ENCODE measurements around the gene EZR.

The EZR gene

GRCh38 chr6:158789115-158789917, 29.9 kb downstream of the EZR start:
- TF ChIP-seq EZH2 (IDR thresholded peaks at IDR 0.05): no peak
- no peak for TF ChIP-seq FOXP2 (optimal IDR thresholded peaks at IDR 0.05; ENCODE audit: control extremely low read depth, extremely low read length, insufficient read depth)
- no peak for TF ChIP-seq POLR2AphosphoS5 (IDR thresholded peaks at IDR 0.05; ENCODE audit: borderline replicate concordance, low read depth, low read length)
- H3K4me3 ChIP-seq: no peak overlapping the region
- no peak for DNase-seq (ENCODE audit: low read depth, low spot score)
- no peak overlapping the region for H3K9ac ChIP-seq (ENCODE audit: insufficient read length)
- H3K27ac ChIP-seq: no peak overlapping the region
- no peaks in the 10 kb centered on the region for H3K9me3 ChIP-seq (ENCODE audit: low read depth, low read length)
- H3K36me3 ChIP-seq (ENCODE audit: insufficient read depth, low read length): peaks cover 43% of the 10 kb centered on the region

GRCh38 chr6:158787395-158787794, 31.8 kb downstream of the EZR start:
- TF ChIP-seq POLR2AphosphoS5 (IDR thresholded peaks at IDR 0.05; ENCODE audit: borderline replicate concordance, low read depth, low read length) (no peak), EZH2 (IDR thresholded peaks at IDR 0.05) (no peak), FOXP2 (optimal IDR thresholded peaks at IDR 0.05; ENCODE audit: control extremely low read depth, extremely low read length, insufficient read depth) (no peak)
- Histone ChIP-seq H3K4me3 (no peak overlapping the region), H3K27ac (no peak overlapping the region), H3K9me3 (ENCODE audit: low read depth, low read length) (no peaks in the 10 kb centered on the region), H3K9ac (ENCODE audit: insufficient read length) (no peak overlapping the region), H3K36me3 (ENCODE audit: insufficient read depth, low read length) (peaks cover 62% of the 10 kb centered on the region)
- DNase-seq (ENCODE audit: low read depth, low spot score): no peak

GRCh38 chr6:158786645-158787304, 32.4 kb downstream of the EZR start:
- Histone ChIP-seq H3K27ac (no peak overlapping the region), H3K9ac (ENCODE audit: insufficient read length) (no peak overlapping the region), H3K4me3 (no peak overlapping the region), H3K9me3 (ENCODE audit: low read depth, low read length) (no peaks in the 10 kb centered on the region), H3K36me3 (ENCODE audit: insufficient read depth, low read length) (peaks cover 68% of the 10 kb centered on the region)
- no peak for DNase-seq (ENCODE audit: low read depth, low spot score)
- no peak for TF ChIP-seq EZH2 (IDR thresholded peaks at IDR 0.05)
- no peak for TF ChIP-seq POLR2AphosphoS5 (IDR thresholded peaks at IDR 0.05; ENCODE audit: borderline replicate concordance, low read depth, low read length)
- no peak for TF ChIP-seq FOXP2 (optimal IDR thresholded peaks at IDR 0.05; ENCODE audit: control extremely low read depth, extremely low read length, insufficient read depth)

- Histone ChIP-seq H3K27ac (no peak overlapping the region), H3K36me3 (ENCODE audit: insufficient read depth, low read length) (peaks cover 86% of the 10 kb centered on the region), H3K9me3 (ENCODE audit: low read depth, low read length) (no peaks in the 10 kb centered on the region), H3K4me3 (no peak overlapping the region), H3K9ac (ENCODE audit: insufficient read length) (no peak overlapping the region)
- no peak for DNase-seq (ENCODE audit: low read depth, low spot score)
- TF ChIP-seq EZH2 (IDR thresholded peaks at IDR 0.05) (no peak), POLR2AphosphoS5 (IDR thresholded peaks at IDR 0.05; ENCODE audit: borderline replicate concordance, low read depth, low read length) (no peak), FOXP2 (optimal IDR thresholded peaks at IDR 0.05; ENCODE audit: control extremely low read depth, extremely low read length, insufficient read depth) (no peak)
These were observed 34.1 kb downstream of the EZR start for GRCh38 chr6:158785036-158785435.

GRCh38 chr6:158784505-158784904, 34.7 kb downstream of the EZR start:
- H3K4me3 ChIP-seq: no peak overlapping the region
- no peak overlapping the region for H3K9ac ChIP-seq (ENCODE audit: insufficient read length)
- H3K9me3 ChIP-seq (ENCODE audit: low read depth, low read length): no peaks in the 10 kb centered on the region
- DNase-seq (ENCODE audit: low read depth, low spot score): no peak
- H3K27ac ChIP-seq: no peak overlapping the region
- peaks cover 86% of the 10 kb centered on the region for H3K36me3 ChIP-seq (ENCODE audit: insufficient read depth, low read length)
- TF ChIP-seq EZH2 (IDR thresholded peaks at IDR 0.05) (no peak), FOXP2 (optimal IDR thresholded peaks at IDR 0.05; ENCODE audit: control extremely low read depth, extremely low read length, insufficient read depth) (no peak), POLR2AphosphoS5 (IDR thresholded peaks at IDR 0.05; ENCODE audit: borderline replicate concordance, low read depth, low read length) (no peak)

GRCh38 chr6:158783851-158784250, 35.3 kb downstream of the EZR start:
- no peaks in the 10 kb centered on the region for H3K9me3 ChIP-seq (ENCODE audit: low read depth, low read length)
- no peak overlapping the region for H3K9ac ChIP-seq (ENCODE audit: insufficient read length)
- no peak for DNase-seq (ENCODE audit: low read depth, low spot score)
- no peak overlapping the region for H3K27ac ChIP-seq
- no peak overlapping the region for H3K4me3 ChIP-seq
- TF ChIP-seq EZH2 (IDR thresholded peaks at IDR 0.05) (no peak), POLR2AphosphoS5 (IDR thresholded peaks at IDR 0.05; ENCODE audit: borderline replicate concordance, low read depth, low read length) (no peak), FOXP2 (optimal IDR thresholded peaks at IDR 0.05; ENCODE audit: control extremely low read depth, extremely low read length, insufficient read depth) (no peak)
- H3K36me3 ChIP-seq (ENCODE audit: insufficient read depth, low read length): peaks cover 81% of the 10 kb centered on the region

GRCh38 chr6:158783167-158783450, 36.1 kb downstream of the EZR start:
- DNase-seq (ENCODE audit: low read depth, low spot score): no peak
- peaks cover 84% of the 10 kb centered on the region for H3K36me3 ChIP-seq (ENCODE audit: insufficient read depth, low read length)
- H3K27ac ChIP-seq: no peak overlapping the region
- TF ChIP-seq POLR2AphosphoS5 (IDR thresholded peaks at IDR 0.05; ENCODE audit: borderline replicate concordance, low read depth, low read length): no peak
- TF ChIP-seq EZH2 (IDR thresholded peaks at IDR 0.05): no peak
- TF ChIP-seq FOXP2 (optimal IDR thresholded peaks at IDR 0.05; ENCODE audit: control extremely low read depth, extremely low read length, insufficient read depth): no peak
- H3K9ac ChIP-seq (ENCODE audit: insufficient read length): no peak overlapping the region
- no peak overlapping the region for H3K4me3 ChIP-seq
- H3K9me3 ChIP-seq (ENCODE audit: low read depth, low read length): no peaks in the 10 kb centered on the region

- TF ChIP-seq EZH2 (IDR thresholded peaks at IDR 0.05) (no peak), POLR2AphosphoS5 (IDR thresholded peaks at IDR 0.05; ENCODE audit: borderline replicate concordance, low read depth, low read length) (no peak), FOXP2 (optimal IDR thresholded peaks at IDR 0.05; ENCODE audit: control extremely low read depth, extremely low read length, insufficient read depth) (no peak)
- Histone ChIP-seq H3K36me3 (ENCODE audit: insufficient read depth, low read length) (peaks cover 84% of the 10 kb centered on the region), H3K4me3 (no peak overlapping the region), H3K9me3 (ENCODE audit: low read depth, low read length) (no peaks in the 10 kb centered on the region), H3K27ac (no peak overlapping the region), H3K9ac (ENCODE audit: insufficient read length) (no peak overlapping the region)
- DNase-seq (ENCODE audit: low read depth, low spot score): no peak
These were observed 36.6 kb downstream of the EZR start for GRCh38 chr6:158782432-158783166.

Measured in SK-N-MC (cell line).